Stimulated activated naive CD4-positive, alpha-beta T cell (primary cell): ENCODE measurements around the gene ATG16L2.
"Not testable (repeated sequence)": the region's sequence is repeated elsewhere in the genome, so short reads cannot be mapped to it uniquely, and the experiment has no call there.

Experiments
- DNase-seq, 6 experiments: peaks; one replicate each; lab custom pipeline; 2025; lab: John Stamatoyannopoulos, UW

ATG16L2 gene

GRCh38 chr11:72848846-72849466 is 34.7 kb downstream of the ATG16L2 start:
- peak; percentile 6 to 57 (median 34) for DNase-seq

GRCh38 chr11:72850832-72851231 is 36.6 kb downstream of the ATG16L2 start:
- DNase-seq: no peak

GRCh38 chr11:72851726-72852125 is 37.5 kb downstream of the ATG16L2 start:
- no peak for DNase-seq

DNA sequence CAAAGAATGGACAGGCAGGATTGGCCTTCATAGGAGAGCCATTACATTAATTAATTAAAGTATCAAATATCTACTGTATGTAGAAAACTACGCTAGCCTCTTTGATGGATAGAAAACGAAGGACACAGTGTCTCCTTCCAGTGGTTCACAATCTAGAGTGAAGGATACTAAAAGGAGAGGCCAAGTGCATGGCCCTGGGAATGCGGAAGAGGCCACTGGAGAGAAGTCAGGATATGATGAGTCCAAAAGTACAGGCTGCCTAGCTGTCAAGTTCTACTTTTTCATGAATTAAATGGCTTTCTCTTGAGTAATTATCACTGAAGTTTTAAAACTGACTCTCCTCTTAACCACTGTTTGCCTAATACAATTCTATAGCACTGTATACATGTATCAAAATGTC is 41.9 kb downstream of the ATG16L2 start:
- DNase-seq: no peak

DNA sequence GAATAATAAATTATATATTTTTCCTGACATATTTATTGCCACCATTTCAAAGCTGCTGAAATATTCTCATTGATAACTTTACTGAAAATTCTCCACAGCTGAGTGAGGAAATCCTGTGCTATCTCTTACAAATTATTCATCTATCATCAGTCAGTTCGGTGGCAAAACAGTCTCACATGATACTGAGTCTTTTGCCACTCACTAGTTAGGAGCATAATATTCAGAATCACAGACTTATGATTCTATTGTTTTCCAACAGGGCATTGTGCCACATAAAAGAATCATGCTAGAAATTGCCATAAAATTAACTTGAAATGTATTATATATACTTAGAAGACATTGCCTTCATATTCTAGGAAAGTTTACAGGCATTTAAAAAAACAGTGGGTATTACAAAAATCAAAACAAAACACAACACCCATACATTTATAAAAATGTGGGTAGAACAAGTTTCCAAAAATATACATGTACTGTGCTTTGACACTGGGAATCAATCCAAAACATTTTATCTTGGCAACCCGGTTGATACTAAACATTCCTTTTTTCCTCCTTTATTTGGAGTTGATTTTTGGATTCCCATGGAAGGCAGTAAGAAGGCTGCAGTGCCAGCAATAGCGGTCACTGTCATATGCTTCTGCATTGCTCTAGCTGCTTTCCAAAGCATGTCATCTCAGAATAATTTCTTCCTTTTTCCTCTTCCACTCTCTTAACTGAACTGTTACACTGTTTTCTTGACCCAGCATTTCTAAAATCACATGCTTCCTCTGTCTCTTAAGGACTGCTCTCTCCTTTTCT is 42.5 kb downstream of the ATG16L2 start:
- no peak for DNase-seq

GRCh38 chr11:72858267-72858666 is 44.1 kb downstream of the ATG16L2 start:
- not testable (repeated sequence) for DNase-seq

DNA sequence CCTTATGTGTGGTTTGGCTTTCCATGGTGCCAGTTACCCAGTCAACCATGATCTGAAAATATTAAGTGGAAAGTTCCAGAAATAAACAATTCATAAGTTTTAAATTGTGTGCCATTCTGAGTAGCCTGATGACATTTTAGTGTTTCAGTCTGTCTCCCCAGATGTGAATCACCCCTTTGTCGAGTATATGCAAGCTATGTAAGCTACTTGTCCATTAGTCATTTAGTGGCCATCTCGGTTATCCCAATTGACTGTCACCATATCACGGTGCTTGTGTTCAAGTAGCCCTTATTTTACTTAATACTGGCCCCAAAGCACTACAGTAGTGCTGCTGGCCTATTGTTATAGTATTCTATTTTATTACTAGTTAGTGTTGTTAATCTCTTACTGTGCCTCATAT is 44.9 kb downstream of the ATG16L2 start:
- no peak for DNase-seq

DNA sequence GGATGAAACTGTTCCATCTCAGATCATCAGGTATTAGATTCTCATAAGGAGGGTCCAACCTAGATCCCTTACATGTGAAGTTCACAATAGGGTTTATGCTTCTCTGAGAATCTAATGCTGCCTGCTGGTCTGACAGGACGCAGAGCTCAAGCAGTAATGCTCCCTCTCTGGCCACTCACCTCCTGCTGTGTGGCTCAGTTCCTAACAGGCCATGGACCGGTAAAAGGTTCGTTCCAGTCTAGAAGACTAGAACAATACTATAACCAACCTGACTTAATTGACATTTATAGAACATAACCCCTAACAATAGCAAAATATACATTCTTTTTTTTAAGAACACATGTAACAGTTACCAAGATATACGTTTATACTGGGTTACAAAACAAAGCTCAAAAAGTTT is 45.8 kb downstream of the ATG16L2 start:
- DNase-seq: no peak

GRCh38 chr11:72860592-72860991 is 46.4 kb downstream of the ATG16L2 start:
- DNase-seq: no peak

- DNase-seq: no peak
Observed at GRCh38 chr11:72863091-72863490, 48.9 kb downstream of the ATG16L2 start.

- DNase-seq: no peak
Observed at GRCh38 chr11:72863916-72864315, 49.7 kb downstream of the ATG16L2 start.

DNA sequence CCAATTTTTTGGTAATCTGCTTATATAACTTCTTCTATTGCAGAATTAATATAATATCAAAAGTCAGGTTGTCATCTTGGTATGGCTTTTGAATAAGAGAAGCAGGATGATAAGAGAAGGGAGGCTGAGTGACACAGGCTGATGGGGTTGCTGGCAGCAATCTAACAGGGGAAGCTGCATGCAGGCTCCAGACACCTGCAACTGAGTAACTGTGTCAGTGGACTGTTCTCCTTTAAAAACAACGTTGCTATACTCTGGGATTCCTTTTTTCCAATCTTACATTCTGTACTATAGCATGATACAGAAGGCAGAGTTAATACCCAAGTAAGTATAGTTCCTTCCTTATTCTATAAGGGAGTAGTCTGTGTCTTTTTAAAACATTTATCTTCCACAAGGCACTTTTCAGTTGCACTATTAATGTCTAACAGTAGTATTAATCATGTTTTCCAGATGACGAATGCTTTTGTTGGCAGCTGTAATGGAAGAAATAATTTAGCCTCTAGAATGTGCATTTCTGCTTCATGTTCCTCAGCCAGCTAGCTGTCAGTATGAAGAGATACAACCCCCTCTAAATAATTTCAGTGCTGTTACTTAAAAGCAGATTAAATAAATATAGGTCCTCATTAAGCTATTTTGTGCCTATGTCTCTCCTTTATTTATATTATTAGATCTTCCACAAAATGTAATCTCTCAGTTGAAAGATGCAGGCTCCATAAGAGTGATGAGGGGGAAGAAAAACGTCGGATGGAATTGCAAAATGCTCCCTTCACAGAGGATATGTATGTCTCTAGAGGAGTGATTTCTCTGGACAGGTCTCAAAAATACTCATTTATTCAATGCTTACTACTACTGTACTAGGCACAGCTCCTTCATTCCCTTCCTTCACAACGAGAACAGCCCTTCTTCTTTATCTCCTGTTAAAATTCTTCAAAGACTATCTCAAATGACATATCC is 50.8 kb downstream of the ATG16L2 start:
- DNase-seq: no peak

DNA sequence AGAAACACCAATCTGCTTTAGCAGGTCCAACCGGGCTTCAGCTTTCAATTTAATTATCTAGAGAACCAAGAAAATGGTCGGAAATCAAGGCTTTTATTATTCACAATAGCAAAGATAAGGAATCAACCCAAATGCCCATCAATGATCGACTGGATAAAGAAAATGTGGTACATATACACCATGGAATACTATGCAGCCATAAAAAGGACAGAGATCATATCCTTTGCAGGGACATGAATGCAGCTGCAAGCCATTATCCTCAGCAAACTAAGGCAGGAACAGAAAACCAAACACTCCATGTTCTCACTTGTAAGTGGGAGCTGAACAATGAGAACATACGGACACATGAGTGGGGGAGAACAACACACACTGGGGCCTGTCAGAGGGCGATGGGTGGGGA is 53.8 kb downstream of the ATG16L2 start:
- DNase-seq: no peak

DNA sequence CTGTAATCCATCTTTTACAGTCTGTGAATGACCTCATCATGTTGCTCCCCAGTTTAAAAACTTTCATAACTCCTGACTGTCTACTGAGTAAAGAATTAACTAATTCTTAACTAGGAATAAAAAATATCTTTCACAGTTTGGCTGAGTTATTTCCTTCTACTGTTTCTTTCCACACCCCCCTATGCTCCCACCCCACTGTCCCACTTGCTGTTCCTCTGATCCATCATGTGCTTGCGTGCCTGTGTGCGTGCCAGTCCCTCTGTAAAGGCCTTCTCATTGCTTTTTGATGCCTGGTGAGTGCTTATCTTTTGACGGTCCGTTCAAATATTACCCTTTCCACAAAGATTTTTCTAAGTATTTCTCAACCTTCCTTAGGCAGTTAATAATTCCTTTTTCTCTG is 55.6 kb downstream of the ATG16L2 start:
- no peak for DNase-seq

DNA sequence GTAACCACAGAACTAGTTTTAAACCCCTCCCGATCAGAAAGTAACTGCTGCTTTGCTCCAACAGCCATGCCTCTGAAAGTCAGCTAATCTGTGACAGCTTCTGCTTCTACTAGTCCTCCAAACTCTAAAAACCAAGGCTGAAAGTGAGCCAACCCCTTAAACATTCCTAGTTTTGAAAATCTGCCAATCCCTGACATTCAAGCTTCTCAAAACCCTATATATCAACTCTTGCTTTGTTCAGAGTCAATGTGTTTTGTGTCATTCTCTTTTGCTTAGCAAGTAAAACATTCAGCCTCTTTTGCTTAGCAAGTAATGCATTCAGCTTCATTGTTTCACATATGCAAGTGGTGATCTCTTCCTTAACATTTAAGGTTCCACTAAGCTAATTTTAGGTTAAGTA is 56.9 kb downstream of the ATG16L2 start:
- no peak for DNase-seq

GRCh38 chr11:72872012-72872411 is 57.8 kb downstream of the ATG16L2 start:
- no peak for DNase-seq

DNA sequence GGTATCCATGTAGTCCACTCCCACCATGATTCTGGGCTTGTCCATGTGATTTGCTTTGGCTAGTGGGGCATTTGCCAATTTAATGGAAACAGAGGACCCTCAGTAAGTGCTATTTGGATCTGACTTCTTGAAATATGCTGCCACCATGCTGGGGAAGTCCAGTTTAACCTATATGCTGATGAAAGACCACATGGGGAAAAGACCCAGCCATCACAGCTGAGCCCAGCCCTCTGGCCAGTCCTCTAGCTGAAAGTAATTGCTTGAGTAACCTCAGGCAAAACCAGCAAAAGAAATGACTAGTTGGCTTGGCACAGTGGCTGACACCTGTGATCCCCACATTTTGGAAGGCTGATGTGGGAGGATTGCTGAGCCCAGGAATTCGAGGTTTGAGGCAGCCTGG is 61.5 kb downstream of the ATG16L2 start:
- no peak for DNase-seq

GRCh38 chr11:72876147-72876546 is 61.9 kb downstream of the ATG16L2 start:
- DNase-seq: no peak
